ENCODE measurements around the gene DACT3.
A peak's percentile ranks its signal among the peaks of the same experiment; 100 is the strongest.

The DACT3 gene

GRCh38 chr19:46611776-46612175 is 49.2 kb downstream of the DACT3 start:
- no peak for DNase-seq (ENCODE audit: low read depth, low spot score)

- no peak for DNase-seq (ENCODE audit: low read depth, low spot score)
Measured at GRCh38 chr19:46610851-46611770, 49.9 kb downstream of the DACT3 start.

- DNase-seq (ENCODE audit: low read depth, low spot score) = no peak
Measured at GRCh38 chr19:46610413-46610775, 50.6 kb downstream of the DACT3 start.

- no peak for DNase-seq (ENCODE audit: low read depth, low spot score)
Measured at GRCh38 chr19:46609511-46610412, 51.2 kb downstream of the DACT3 start.

- no peak for DNase-seq (ENCODE audit: low read depth, low spot score)
Measured at GRCh38 chr19:46608581-46609345, 52.2 kb downstream of the DACT3 start.

GRCh38 chr19:46608178-46608577 is 52.8 kb downstream of the DACT3 start:
- no peak for DNase-seq (ENCODE audit: low read depth, low spot score)

GRCh38 chr19:46607448-46607841 is 53.5 kb downstream of the DACT3 start:
- DNase-seq (ENCODE audit: low read depth, low spot score) = no peak

GRCh38 chr19:46606681-46607447 is 54.1 kb downstream of the DACT3 start:
- DNase-seq (ENCODE audit: low read depth, low spot score) = no peak

- no peak for DNase-seq (ENCODE audit: low read depth, low spot score)
Measured at GRCh38 chr19:46606019-46606418, 55.0 kb downstream of the DACT3 start.

- no peak for DNase-seq (ENCODE audit: low read depth, low spot score)
Measured at GRCh38 chr19:46605356-46605821, 55.6 kb downstream of the DACT3 start.

GRCh38 chr19:46604781-46605355 is 56.1 kb downstream of the DACT3 start:
- DNase-seq (ENCODE audit: low read depth, low spot score) = no peak

- DNase-seq (ENCODE audit: low read depth, low spot score) = no peak
Measured at GRCh38 chr19:46603752-46604231, 57.2 kb downstream of the DACT3 start.

- no peak for DNase-seq (ENCODE audit: low read depth, low spot score)
Measured at GRCh38 chr19:46603195-46603637, 57.8 kb downstream of the DACT3 start.

GRCh38 chr19:46602392-46603194 is 58.4 kb downstream of the DACT3 start:
- DNase-seq (ENCODE audit: low read depth, low spot score) = no peak

GRCh38 chr19:46601318-46602224 is 59.4 kb downstream of the DACT3 start, which contains the start of gene CALM3:
Gene CALM3 (plus strand): TSS chr19:46601330. CDS start chr19:46601435, 105 bp downstream.
- no peak for DNase-seq (ENCODE audit: low read depth, low spot score)

- peak; percentile 96 for DNase-seq (ENCODE audit: low read depth, low spot score)
Measured at GRCh38 chr19:46600384-46601317, 60.3 kb downstream of the DACT3 start.

- no peak for DNase-seq (ENCODE audit: low read depth, low spot score)
Measured at GRCh38 chr19:46599716-46600373, 61.1 kb downstream of the DACT3 start.
